ENCODE results near the gene DPF3. TPM values are rescaled to one million over a fixed set of nuclear protein-coding genes. Genes with fewer than 3 reads are reported as not detected.

The DPF3 gene
- total RNA-seq, 6 experiments from 2014 or later, result 1.2 to 5.7 (median 2.9) TPM

DNA sequence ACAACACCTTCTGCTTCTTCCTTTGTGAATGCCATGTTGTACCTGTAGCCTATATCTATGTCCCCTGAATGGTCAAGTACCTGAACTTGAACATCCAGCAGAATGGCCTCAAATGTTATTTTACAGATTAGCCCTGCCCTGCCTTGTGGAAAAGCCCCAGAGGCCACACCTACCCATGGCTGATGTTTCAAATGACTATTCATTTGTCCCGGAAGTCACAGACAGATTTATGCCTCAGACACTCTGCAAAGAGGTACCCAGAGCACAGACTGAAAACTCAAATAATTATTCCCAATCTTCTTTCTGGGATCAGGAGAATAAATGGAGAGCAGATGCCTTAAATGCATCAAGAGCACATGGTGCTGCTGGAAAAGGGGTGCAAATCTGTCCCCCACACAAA, 13.0 kb upstream of the DPF3 start:
- intact Hi-C loops (cut with DNase I), result loop anchor here (5.0 to 10.0 kb wide), 2 partner anchors 102 to 390 kb away; no protein-coding TSS in a partner anchor
- no peaks in the 10 kb centered on the region for H3K36me3 ChIP-seq
- TF ChIP-seq, protein P1, sequence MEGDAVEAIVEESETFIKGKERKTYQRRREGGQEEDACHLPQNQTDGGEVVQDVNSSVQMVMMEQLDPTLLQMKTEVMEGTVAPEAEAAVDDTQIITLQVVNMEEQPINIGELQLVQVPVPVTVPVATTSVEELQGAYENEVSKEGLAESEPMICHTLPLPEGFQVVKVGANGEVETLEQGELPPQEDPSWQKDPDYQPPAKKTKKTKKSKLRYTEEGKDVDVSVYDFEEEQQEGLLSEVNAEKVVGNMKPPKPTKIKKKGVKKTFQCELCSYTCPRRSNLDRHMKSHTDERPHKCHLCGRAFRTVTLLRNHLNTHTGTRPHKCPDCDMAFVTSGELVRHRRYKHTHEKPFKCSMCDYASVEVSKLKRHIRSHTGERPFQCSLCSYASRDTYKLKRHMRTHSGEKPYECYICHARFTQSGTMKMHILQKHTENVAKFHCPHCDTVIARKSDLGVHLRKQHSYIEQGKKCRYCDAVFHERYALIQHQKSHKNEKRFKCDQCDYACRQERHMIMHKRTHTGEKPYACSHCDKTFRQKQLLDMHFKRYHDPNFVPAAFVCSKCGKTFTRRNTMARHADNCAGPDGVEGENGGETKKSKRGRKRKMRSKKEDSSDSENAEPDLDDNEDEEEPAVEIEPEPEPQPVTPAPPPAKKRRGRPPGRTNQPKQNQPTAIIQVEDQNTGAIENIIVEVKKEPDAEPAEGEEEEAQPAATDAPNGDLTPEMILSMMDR (IDR thresholded peaks at IDR 0.05), result no peak
- TF ChIP-seq POLR2A (IDR thresholded peaks at IDR 0.05), result no peak
- no peak for DNase-seq
- H3K4me1 ChIP-seq, result peaks cover 0 to 8% (median 0%) of the 10 kb centered on the region in 4 donors
- H3K27ac ChIP-seq, result no peak overlapping the region
- H3K9me3 ChIP-seq, result no peaks in the 10 kb centered on the region
- H3K27me3 ChIP-seq, result no peaks in the 10 kb centered on the region
- ATAC-seq, result no peak
- WGBS (ENCODE audit: insufficient coverage, low coverage, low lambda C conversion rate, missing lambda C conversion rate), result 60% methylated on average over 1 of the region's 1 CpG
- H3K4me3 ChIP-seq, result no peak overlapping the region

DNA sequence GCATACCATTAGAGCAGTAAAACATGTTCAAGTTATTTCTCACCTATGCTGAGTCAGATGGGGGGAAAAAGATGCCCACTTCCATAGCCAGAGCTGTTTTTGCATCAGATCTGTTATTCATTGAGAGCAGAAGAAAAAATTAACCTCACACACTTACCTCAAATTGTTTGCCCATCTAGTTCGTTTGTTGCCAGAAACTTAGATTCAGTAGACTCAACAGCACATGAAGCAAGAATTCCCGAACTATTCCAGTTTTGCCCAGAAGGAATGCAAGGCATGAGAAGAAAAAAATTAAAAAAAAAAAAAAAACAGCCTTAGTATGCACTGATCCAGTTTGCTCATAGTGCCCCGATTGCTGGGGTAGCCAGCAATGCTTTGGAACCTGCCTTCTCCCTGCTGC, 12.4 kb upstream of the DPF3 start:
- no peak for TF ChIP-seq POLR2A (IDR thresholded peaks at IDR 0.05)
- TF ChIP-seq, protein P1 (IDR thresholded peaks at IDR 0.05), result no peak
- DNase-seq, result no peak
- intact Hi-C loops (cut with DNase I), result loop anchor here (5.0 to 10.0 kb wide), 2 partner anchors 102 to 389 kb away; no protein-coding TSS in a partner anchor
- WGBS (ENCODE audit: insufficient coverage, low coverage, low lambda C conversion rate, missing lambda C conversion rate), result 28% methylated on average over 3 of the region's 3 CpGs
- no peak for ATAC-seq
- H3K27me3 ChIP-seq, result no peaks in the 10 kb centered on the region
- H3K27ac ChIP-seq, result no peak overlapping the region
- no peaks in the 10 kb centered on the region for H3K36me3 ChIP-seq
- H3K4me3 ChIP-seq, result no peak overlapping the region
- H3K9me3 ChIP-seq, result no peaks in the 10 kb centered on the region
- H3K4me1 ChIP-seq, result peaks cover 0 to 8% (median 0%) of the 10 kb centered on the region in 4 donors

DNA sequence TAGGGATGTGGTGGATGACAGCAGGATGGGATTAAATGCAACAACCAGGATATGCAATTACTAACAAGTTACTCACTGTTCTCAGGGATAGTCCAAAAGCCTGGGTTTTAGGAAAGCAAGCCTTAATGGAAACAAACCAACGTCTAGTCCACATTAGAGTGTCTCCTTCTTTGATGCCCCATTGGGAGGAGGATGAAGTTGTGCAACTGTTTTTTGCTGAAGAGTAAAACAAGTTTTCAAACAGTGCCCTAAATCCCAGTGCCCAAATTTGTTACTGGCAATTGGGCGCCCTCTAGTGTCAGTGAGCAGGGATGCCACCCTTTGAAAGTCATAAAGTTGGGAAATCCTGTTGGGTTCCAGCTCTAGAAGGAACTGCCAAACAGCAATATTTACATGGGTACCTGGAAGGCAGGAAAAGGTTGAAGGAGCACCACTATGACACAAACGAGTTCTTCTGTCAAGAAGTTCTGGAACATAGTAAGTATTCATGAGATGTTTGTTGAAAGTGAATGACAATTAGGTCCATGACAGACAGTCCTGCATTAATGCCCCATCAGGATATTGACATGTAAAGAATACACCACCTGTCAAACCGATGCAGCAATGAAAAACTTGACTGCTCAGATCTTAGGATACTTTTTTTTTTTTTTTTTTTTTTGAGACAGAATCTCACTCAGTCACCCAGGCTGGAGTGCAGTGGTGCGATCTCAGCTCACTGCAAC, 11.1 kb upstream of the DPF3 start:
- ATAC-seq (peak; percentile 95 to 98 (median 96)), DNase-seq (peak in 2 of 3 donors; percentile 63 to 73)
- H3K4me1 ChIP-seq, result peaks cover 0 to 8% (median 0%) of the 10 kb centered on the region in 4 donors
- WGBS (ENCODE audit: insufficient coverage, low coverage, low lambda C conversion rate, missing lambda C conversion rate), result 38% methylated on average over 5 of the region's 5 CpGs
- H3K9me3 ChIP-seq, result no peaks in the 10 kb centered on the region
- H3K4me3 ChIP-seq, result no peak overlapping the region
- TF ChIP-seq POLR2A (IDR thresholded peaks at IDR 0.05), result no peak
- TF ChIP-seq, protein P1 (IDR thresholded peaks at IDR 0.05), result peak; percentile 92 to 99 (median 95)
- no peaks in the 10 kb centered on the region for H3K27me3 ChIP-seq
- no peaks in the 10 kb centered on the region for H3K36me3 ChIP-seq
- H3K27ac ChIP-seq, result no peak overlapping the region
- intact Hi-C loops (cut with DNase I), result loop anchor here (5.0 to 10.0 kb wide), 2 partner anchors 100 to 388 kb away; no protein-coding TSS in a partner anchor

DNA sequence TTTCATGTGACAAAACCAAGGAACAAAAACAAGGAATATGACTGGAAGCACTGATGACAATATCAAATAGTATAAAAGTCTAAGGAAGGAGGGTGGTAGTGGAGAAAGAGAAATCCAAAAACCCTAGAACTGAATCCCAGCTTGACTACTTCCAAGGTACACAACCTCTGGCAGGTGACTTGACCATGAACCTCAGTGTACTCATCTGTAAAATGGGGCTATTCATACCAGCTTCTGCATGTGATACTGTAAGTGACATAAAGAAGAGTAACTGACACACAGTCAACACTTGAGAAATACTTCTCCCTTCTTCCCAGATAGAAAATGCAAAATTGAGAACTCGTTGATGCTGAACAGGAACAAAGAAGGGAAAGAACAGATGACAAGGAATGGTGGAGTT, 10.3 kb upstream of the DPF3 start:
- Histone ChIP-seq H3K4me1 (peaks cover 0 to 8% (median 0%) of the 10 kb centered on the region in 4 donors), H3K4me3 (no peak overlapping the region), H3K27ac (no peak overlapping the region), H3K27me3 (no peaks in the 10 kb centered on the region), H3K9me3 (no peaks in the 10 kb centered on the region), H3K36me3 (no peaks in the 10 kb centered on the region)
- ATAC-seq (no peak), DNase-seq (no peak)
- TF ChIP-seq, protein P1 (IDR thresholded peaks at IDR 0.05), result no peak
- no peak for TF ChIP-seq POLR2A (IDR thresholded peaks at IDR 0.05)
- WGBS (ENCODE audit: insufficient coverage, low coverage, low lambda C conversion rate, missing lambda C conversion rate), result 0% methylated on average over 1 of the region's 1 CpG
- intact Hi-C loops (cut with DNase I), result loop anchor here in 1 of 2 donors (10.0 kb wide), 1 partner anchor 99 kb away; no protein-coding TSS in a partner anchor

All from right lobe of liver (tissue), 6 donors.